GM12875 (cell line): ENCODE measurements around the gene USF2.

ENCODE experiments used
- H3K4me3 ChIP-seq: one replicate; pipeline ENCODE4 v1.5.1; 2011; ENCODE audit warnings: low read depth, low read length, control low read depth
- CTCF ChIP-seq: IDR thresholded peaks from 2 replicates; pipeline ENCODE4 v1.5.1; 2011; ENCODE audit warnings: low read depth, mild to moderate bottlenecking, control low read depth, inconsistent platforms, low read length, moderate library complexity, borderline replicate concordance; ENCODE audit not compliant: insufficient read depth

The USF2 gene

GRCh38 chr19:35273686-35274259, 5.0 kb downstream of the USF2 start:
- H3K4me3 ChIP-seq = no peak overlapping the region
- no peak for TF ChIP-seq CTCF

- no peak for TF ChIP-seq CTCF
Observed at GRCh38 chr19:35274323-35274722, 5.6 kb downstream of the USF2 start.

GRCh38 chr19:35276706-35277281, 8.0 kb downstream of the USF2 start:
- no peak overlapping the region for H3K4me3 ChIP-seq
- TF ChIP-seq CTCF = no peak

More at GRCh38 chr19:35274323-35274722, 5.6 kb downstream of the USF2 start:
- no peak overlapping the region for H3K4me3 ChIP-seq

- no peak overlapping the region for H3K4me3 ChIP-seq
- no peak for TF ChIP-seq CTCF
Observed at GRCh38 chr19:35278578-35279284, 10.0 kb downstream of the USF2 start.

GRCh38 chr19:35279374-35279773, 10.6 kb downstream of the USF2 start:
- no peak overlapping the region for H3K4me3 ChIP-seq
- TF ChIP-seq CTCF = no peak

GRCh38 chr19:35279985-35280821, 11.4 kb downstream of the USF2 start:
- TF ChIP-seq CTCF = no peak
- no peak overlapping the region for H3K4me3 ChIP-seq
